ENCODE data around the gene GAK. TPM values are rescaled to one million over a fixed set of nuclear protein-coding genes. Genes with fewer than 3 reads are reported as not detected.

GAK gene
- total RNA-seq, 1 donor, result 44.0 TPM

DNA sequence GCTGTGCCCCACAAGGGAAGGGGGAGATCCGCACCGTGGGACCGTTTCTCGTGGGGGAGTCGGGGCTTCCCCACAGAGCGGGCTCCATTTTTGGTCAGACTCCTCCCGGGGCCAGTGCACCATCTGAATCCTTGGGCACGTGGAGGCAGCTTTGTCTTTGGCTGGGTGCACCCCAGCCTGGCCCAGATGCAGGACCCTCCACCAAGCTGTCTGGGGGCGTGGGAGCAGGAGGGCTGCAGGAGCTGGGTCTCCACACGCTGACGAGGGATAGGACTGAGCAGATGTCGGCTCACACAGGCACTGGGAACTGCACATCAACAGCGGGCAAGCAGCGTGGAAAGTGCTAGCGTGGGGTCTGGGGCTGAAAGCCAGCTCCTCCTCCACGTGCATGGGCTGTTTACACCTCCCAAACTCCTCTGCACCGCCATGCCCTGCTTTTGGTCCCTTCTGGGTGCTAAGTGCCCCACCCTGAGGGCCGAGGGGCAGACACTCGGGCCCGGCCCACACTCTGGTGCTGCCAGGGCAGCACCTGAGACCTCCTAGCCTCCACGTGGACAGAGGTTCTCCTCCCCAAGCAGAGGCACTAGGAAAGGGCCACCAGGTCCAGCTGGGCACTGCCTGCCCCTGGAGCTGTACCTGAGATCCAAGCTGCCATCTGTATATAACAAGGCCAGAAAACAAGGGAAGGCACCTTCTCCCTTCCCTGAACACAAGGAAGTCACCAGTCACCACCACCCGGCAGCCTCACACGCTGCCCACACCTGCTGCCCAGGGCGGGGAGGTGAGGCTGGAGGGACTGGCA, 27.4 kb upstream of the GAK start:
- no peak overlapping the region for H3K4me3 ChIP-seq (ENCODE audit: low read depth, low read length)
- TF ChIP-seq, protein P1, sequence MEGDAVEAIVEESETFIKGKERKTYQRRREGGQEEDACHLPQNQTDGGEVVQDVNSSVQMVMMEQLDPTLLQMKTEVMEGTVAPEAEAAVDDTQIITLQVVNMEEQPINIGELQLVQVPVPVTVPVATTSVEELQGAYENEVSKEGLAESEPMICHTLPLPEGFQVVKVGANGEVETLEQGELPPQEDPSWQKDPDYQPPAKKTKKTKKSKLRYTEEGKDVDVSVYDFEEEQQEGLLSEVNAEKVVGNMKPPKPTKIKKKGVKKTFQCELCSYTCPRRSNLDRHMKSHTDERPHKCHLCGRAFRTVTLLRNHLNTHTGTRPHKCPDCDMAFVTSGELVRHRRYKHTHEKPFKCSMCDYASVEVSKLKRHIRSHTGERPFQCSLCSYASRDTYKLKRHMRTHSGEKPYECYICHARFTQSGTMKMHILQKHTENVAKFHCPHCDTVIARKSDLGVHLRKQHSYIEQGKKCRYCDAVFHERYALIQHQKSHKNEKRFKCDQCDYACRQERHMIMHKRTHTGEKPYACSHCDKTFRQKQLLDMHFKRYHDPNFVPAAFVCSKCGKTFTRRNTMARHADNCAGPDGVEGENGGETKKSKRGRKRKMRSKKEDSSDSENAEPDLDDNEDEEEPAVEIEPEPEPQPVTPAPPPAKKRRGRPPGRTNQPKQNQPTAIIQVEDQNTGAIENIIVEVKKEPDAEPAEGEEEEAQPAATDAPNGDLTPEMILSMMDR (IDR thresholded peaks at IDR 0.05; ENCODE audit: insufficient read depth, low read depth, low read length), result no peak
- no peak for DNase-seq (ENCODE audit: low read depth)

DNA sequence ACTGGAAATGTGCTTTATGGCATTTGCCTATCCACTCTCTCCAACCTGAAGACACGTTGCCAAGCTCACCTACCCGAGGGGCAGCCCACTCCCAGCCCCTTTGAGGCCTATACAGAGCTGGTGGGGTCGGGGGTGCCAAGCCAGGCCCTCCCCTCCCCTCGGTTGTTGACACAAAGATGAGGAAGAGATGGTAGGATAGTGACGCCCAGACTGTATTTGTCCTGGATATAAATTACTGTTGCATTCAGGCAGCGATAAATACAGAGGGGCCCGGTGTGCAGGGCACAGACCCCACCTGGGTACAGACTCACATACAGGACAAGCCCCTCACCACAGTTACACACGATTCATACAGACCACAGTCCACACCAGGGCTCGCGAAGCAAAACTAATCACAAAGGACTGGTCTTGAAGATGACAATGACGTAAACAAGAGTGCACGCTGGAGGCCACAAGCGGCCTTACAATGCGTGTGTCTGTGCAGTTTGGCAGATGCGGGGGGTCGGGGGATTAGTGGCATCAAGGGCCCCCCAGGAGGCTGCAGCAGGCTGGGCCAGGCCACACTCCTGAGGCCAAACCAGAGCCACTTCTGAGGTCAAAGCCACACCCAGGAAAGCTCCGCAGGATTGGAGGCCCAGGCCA, 26.7 kb upstream of the GAK start:
- no peak for DNase-seq (ENCODE audit: low read depth)
- TF ChIP-seq, protein P1 (IDR thresholded peaks at IDR 0.05; ENCODE audit: insufficient read depth, low read depth, low read length), result no peak

DNA sequence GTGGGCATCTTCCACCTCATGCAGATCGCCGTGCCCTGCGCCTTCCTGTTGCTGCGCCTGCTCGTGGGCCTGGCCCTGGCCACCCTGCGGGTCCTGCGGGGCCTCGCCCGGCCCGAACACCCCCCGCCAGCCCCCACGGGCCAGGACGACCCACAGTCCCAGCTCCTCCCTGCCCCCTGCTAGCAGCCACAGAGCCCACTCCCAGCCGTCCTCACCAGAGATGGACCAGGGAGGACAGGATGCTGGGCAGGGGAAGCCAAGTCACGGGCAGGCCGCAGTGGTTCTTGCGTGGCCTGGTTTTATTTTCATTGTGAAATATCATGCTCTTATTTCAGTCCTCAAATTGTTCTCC, 26.2 kb upstream of the GAK start:
- no peak overlapping the region for H3K4me3 ChIP-seq (ENCODE audit: low read depth, low read length)
- TF ChIP-seq, protein P1 (IDR thresholded peaks at IDR 0.05; ENCODE audit: insufficient read depth, low read depth, low read length), result no peak
- no peak for DNase-seq (ENCODE audit: low read depth)

More for the DNA sequence above, 26.7 kb upstream of the GAK start:
- no peak overlapping the region for H3K4me3 ChIP-seq (ENCODE audit: low read depth, low read length)

DNA sequence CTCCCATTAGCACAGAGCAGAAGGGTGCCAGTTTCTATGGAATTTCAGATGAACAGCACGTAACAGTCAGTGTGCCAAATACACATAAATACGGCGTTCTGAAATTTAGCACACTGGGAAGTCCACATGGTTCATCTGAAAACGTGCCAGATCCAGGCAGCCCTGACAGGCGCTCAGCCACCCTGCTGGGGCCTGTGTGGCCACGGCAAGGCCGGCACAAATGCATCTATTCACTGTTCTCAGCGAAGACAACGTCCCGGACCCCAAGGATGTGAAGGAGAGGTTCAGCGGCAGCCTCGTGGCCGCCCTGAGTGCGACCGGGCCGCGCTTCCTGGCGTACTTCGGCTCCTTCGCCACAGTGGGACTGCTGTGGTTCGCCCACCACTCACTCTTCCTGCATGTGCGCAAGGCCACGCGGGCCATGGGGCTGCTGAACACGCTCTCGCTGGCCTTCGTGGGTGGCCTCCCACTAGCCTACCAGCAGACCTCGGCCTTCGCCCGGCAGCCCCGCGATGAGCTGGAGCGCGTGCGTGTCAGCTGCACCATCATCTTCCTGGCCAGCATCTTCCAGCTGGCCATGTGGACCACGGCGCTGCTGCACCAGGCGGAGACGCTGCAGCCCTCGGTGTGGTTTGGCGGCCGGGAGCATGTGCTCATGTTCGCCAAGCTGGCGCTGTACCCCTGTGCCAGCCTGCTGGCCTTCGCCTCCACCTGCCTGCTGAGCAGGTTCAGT, 25.6 kb upstream of the GAK start:
- no peak for DNase-seq (ENCODE audit: low read depth)
- H3K4me3 ChIP-seq (ENCODE audit: low read depth, low read length), result no peak overlapping the region
- TF ChIP-seq, protein P1 (IDR thresholded peaks at IDR 0.05; ENCODE audit: insufficient read depth, low read depth, low read length), result no peak

DNA sequence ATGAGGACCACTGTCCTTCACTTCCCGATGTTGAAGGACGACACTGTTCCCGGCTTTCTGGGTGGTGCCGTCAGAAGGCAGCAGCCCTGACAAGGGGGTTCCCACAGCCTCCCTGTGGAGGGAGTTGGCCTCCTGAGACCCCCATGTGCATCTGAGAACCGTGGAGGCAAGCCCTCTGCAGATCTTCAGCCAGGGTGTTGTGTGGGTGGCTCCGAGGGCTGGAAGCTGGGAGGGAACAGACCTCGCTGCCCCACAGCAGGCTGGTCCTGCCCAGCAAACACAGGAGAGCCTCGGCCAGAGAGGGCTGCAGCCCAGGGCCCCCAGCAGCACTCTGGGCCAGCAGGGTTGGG, 25.1 kb upstream of the GAK start:
- H3K4me3 ChIP-seq (ENCODE audit: low read depth, low read length), result no peak overlapping the region
- TF ChIP-seq, protein P1 (IDR thresholded peaks at IDR 0.05; ENCODE audit: insufficient read depth, low read depth, low read length), result no peak
- no peak for DNase-seq (ENCODE audit: low read depth)

DNA sequence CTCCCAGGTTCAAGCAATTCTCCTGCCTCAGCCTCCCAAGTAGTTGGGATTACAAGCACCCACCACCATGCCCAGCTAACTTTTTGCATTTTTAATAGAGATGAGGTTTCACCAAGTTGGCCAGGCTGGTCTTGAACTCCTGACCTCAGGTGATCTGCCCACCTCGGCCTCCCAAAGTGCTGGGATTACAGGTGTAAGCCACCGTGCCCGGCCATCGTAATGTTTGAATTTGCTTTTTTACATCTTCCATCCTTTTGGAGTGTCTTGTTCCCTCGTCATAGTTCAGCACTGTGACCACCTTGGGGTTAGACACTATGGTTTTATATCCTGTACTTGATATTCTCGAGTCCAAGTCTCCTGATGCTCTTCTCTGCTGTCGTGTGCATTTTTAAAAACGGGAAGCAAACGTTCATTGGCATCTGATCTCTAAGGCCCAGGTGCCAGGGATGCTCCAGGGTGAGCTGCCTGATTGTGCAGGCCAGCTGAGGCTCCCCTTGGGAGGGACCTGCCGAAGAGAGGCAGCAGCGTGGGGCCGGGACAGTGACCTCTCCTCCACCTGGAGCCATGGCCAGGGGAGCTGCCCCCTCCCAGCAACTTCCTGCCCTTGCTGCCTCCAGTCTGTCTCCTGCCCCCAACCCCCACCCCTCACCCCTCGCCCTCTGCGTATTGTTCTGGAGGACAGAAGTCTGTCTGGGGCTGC, 24.6 kb upstream of the GAK start:
- TF ChIP-seq, protein P1 (IDR thresholded peaks at IDR 0.05; ENCODE audit: insufficient read depth, low read depth, low read length), result no peak
- DNase-seq (ENCODE audit: low read depth), result no peak
- H3K4me3 ChIP-seq (ENCODE audit: low read depth, low read length), result no peak overlapping the region

Data from fibroblast of villous mesenchyme (primary cell).